ENCODE results near the gene TREML2. TPM values are rescaled to one million over a fixed set of nuclear protein-coding genes. Genes with fewer than 3 reads are reported as not detected.

The TREML2 gene
- total RNA-seq, 1 experiment from 2014 or later = not detected

DNA sequence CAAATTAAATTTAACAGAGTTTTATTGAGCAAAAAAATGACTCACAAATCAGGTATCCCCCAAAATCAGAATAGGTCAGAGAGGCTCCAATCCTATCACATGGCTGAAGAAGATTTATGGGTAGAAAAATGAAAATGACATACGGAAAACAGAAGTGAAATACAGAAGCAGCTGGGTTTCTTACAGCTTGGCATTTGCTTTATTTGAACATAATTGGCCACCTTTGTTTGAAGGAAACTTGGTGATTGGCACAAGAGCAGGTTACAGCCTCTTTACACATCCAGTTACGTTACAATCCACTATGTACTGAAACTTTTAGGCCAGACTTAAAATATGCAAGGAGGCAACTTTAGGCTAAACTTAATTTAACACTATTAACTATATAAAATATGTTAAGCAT is 26.3 kb downstream of the TREML2 start:
- BruUV-seq (replicated peaks) = no TSS peak
- CTCF ChIA-PET = no interaction called here

DNA sequence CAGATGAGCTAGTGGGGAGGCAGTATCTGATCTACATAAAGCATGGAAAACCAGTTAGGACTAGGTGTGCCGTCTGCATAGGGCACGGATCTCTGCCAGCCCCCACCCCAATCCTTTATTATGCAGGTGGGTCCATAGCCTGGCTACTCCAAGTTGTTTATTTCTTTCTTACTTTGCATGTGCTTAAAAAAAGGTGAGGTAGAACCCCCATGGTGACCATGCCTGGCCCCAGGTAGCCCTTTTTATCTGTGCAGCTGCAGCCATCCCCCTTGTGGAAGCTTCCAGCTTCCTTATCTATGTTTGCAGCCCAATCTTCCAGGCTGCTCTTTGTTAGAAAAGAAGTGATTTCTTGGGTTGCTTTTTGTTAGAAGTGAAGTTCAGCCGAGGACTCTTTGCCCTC is 29.0 kb downstream of the TREML2 start:
- TF ChIP-seq EZH2 (IDR thresholded peaks at IDR 0.05; ENCODE audit: low read depth) = no peak
- TF ChIP-seq, protein P1, sequence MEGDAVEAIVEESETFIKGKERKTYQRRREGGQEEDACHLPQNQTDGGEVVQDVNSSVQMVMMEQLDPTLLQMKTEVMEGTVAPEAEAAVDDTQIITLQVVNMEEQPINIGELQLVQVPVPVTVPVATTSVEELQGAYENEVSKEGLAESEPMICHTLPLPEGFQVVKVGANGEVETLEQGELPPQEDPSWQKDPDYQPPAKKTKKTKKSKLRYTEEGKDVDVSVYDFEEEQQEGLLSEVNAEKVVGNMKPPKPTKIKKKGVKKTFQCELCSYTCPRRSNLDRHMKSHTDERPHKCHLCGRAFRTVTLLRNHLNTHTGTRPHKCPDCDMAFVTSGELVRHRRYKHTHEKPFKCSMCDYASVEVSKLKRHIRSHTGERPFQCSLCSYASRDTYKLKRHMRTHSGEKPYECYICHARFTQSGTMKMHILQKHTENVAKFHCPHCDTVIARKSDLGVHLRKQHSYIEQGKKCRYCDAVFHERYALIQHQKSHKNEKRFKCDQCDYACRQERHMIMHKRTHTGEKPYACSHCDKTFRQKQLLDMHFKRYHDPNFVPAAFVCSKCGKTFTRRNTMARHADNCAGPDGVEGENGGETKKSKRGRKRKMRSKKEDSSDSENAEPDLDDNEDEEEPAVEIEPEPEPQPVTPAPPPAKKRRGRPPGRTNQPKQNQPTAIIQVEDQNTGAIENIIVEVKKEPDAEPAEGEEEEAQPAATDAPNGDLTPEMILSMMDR (conservative IDR thresholded peaks at IDR 0.05) = no peak
- Histone ChIP-seq H3K36me3 (ENCODE audit: low read depth) (no peaks in the 10 kb centered on the region), H3K27me3 (ENCODE audit: insufficient read depth, low read depth) (peaks cover 29% of the 10 kb centered on the region), H3K27ac (no peak overlapping the region), H3K9me2 (ENCODE audit: insufficient read depth) (no peaks in the 10 kb centered on the region), H2AFZ (no peak overlapping the region), H4K20me1 (ENCODE audit: insufficient read depth) (no peaks in the 10 kb centered on the region), H3K4me1 (replicated peaks; ENCODE audit: insufficient read depth) (no peaks in the 10 kb centered on the region), H3K4me2 (no peak overlapping the region), H3K4me3 (no peak overlapping the region), H3K79me2 (ENCODE audit: low read depth) (no peaks in the 10 kb centered on the region), H3K9me3 (ENCODE audit: insufficient read depth, low read depth) (no peaks in the 10 kb centered on the region), H3F3A (ENCODE audit: insufficient read depth, low read depth) (no peaks in the 10 kb centered on the region)
- POLR2A ChIA-PET (ENCODE audit: unreplicated experiment) = no interaction called here
- CTCF ChIA-PET = no interaction called here
- BruUV-seq (replicated peaks) = no TSS peak
- DNase-seq = no peak
- intact Hi-C loops (cut with micrococcal nuclease; ENCODE audit: unreplicated experiment) = no loop called here

More for the DNA sequence above, 26.3 kb downstream of the TREML2 start:
- Histone ChIP-seq H3F3A (ENCODE audit: insufficient read depth, low read depth) (no peaks in the 10 kb centered on the region), H3K9me2 (ENCODE audit: insufficient read depth) (no peaks in the 10 kb centered on the region), H4K20me1 (ENCODE audit: insufficient read depth) (no peaks in the 10 kb centered on the region), H3K27ac (no peak overlapping the region), H3K4me3 (no peak overlapping the region), H3K4me1 (replicated peaks; ENCODE audit: insufficient read depth) (no peaks in the 10 kb centered on the region), H3K4me2 (no peak overlapping the region), H3K9me3 (ENCODE audit: insufficient read depth, low read depth) (no peaks in the 10 kb centered on the region), H3K36me3 (ENCODE audit: low read depth) (no peaks in the 10 kb centered on the region), H2AFZ (no peak overlapping the region), H3K27me3 (ENCODE audit: insufficient read depth, low read depth) (peaks cover 35% of the 10 kb centered on the region), H3K79me2 (ENCODE audit: low read depth) (no peaks in the 10 kb centered on the region)
- POLR2A ChIA-PET (ENCODE audit: unreplicated experiment) = no interaction called here
- intact Hi-C loops (cut with micrococcal nuclease; ENCODE audit: unreplicated experiment) = no loop called here
- DNase-seq = no peak
- no peak for TF ChIP-seq EZH2 (IDR thresholded peaks at IDR 0.05; ENCODE audit: low read depth)
- TF ChIP-seq, protein P1 (conservative IDR thresholded peaks at IDR 0.05) = no peak

DNA sequence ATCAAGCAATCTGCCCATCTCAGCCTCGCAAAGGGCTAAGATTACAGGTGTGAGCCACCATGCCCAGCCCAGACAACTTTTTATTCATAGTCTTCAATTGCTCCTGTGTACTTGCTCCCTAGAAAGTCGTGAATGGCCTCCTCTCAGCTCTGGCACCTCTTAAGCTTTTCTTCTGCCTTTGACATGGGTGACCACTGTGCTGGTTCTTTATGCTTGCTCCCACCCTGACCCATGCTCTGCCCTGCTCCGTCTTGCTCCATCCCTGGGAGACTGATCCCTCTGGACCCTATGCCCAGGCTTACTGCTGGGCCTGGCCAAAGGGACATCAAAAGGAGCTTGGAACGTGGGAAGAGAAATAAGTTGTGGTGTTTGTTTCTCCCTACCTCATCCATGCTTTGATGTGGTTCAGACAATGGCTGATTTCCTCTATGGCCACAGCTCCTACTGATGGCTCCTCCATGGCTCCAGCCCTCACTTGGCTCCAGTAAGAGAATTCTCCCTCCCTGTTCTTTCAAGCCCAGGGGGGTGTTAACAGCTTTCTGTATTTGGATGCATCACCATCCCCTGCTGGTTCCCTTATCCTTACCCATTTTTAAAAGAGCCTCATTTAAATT is 30.3 kb downstream of the TREML2 start:
- Histone ChIP-seq H3K27me3 (ENCODE audit: insufficient read depth, low read depth) (peaks cover 22% of the 10 kb centered on the region), H3K9me2 (ENCODE audit: insufficient read depth) (no peaks in the 10 kb centered on the region), H4K20me1 (ENCODE audit: insufficient read depth) (no peaks in the 10 kb centered on the region; the same call in 1 of the 2 replicates), H3K9me3 (ENCODE audit: insufficient read depth, low read depth) (no peaks in the 10 kb centered on the region), H3K4me3 (no peak overlapping the region), H3K79me2 (ENCODE audit: low read depth) (no peaks in the 10 kb centered on the region), H3F3A (ENCODE audit: insufficient read depth, low read depth) (no peaks in the 10 kb centered on the region), H3K4me2 (no peak overlapping the region), H2AFZ (no peak overlapping the region), H3K36me3 (ENCODE audit: low read depth) (no peaks in the 10 kb centered on the region), H3K4me1 (replicated peaks; ENCODE audit: insufficient read depth) (no peaks in the 10 kb centered on the region), H3K27ac (no peak overlapping the region)
- CTCF ChIA-PET = no interaction called here
- no TSS peak for BruUV-seq (replicated peaks)
- no peak for TF ChIP-seq EZH2 (IDR thresholded peaks at IDR 0.05; ENCODE audit: low read depth)
- TF ChIP-seq, protein P1 (conservative IDR thresholded peaks at IDR 0.05) = no peak
- intact Hi-C loops (cut with micrococcal nuclease; ENCODE audit: unreplicated experiment) = no loop called here
- POLR2A ChIA-PET (ENCODE audit: unreplicated experiment) = no interaction called here
- DNase-seq = no peak
